K562 (cell line): ENCODE results near the gene SLC5A10. TPM values are rescaled to one million over a fixed set of nuclear protein-coding genes. Genes with fewer than 3 reads are reported as not detected.

ENCODE experiments used
- ATAC-seq: fragments of 200-7000 bp; cut with Tn5 transposase; 3 replicates; pipeline ENCODE4 v1.9.1; 2020; ENCODE audit warnings: moderate library complexity
- BruUV-seq: library from RNA; stranded (reverse); fragments of 400-500 nt; replicated peaks from 2 replicates; lab custom pipeline; 2021; lab: Mats Ljungman, UMichigan
- CTCF ChIA-PET: fragments of 300-600 bp; formaldehyde crosslinking; extraction: SDS; loops from one replicate; lab custom pipeline; 2021; ENCODE audit warnings: low intra/inter-chr PET ratio; lab: Yijun Ruan, JAX
- POLR2A ChIA-PET: fragments of 300-600, 350-650 bp; sonication (Branson Sonifier 250); formaldehyde crosslinking; extraction: SDS; loops from one replicate; lab custom pipeline; 2021; ENCODE audit warnings: antibody characterized with exemption, inconsistent platforms; lab: Yijun Ruan, JAX
- DNase-seq, 4 experiments: peaks; one replicate each; pipeline versions ENCODE4 v3.0.0 to v3.0.0-alpha.2; 2011 to 2018; ENCODE audit warnings: low spot score in 3 of 4, mixed read lengths in 3 of 4; ENCODE audit errors: extremely low read depth in 1 of 4
- FAIRE-seq: peaks from 2 replicates; lab custom pipeline; 2011; peaks lifted over from hg19 to GRCh38; lab: Jason Lieb, UNC
- H2AFZ ChIP-seq: 2 replicates; pipeline ENCODE4 v1.6.0; 2011; ENCODE audit warnings: low read depth, low read length, control low read depth, inconsistent platforms
- H3K27ac ChIP-seq: fragments of 200-600 bp; 3 replicates; pipeline ENCODE4 v1.8.0; 2011; ENCODE audit warnings: low read depth, mild to moderate bottlenecking, control low read depth, inconsistent platforms, low read length, moderate library complexity, mixed read lengths; ENCODE audit errors: extremely low read depth
- H3K27me3 ChIP-seq, 2 experiments: fragments of 300-600 bp in 1 of 2; 2 replicates in 1 of 2; 3 replicates in 1 of 2; pipeline versions ENCODE4 v1.6.0 to v1.8.0; 2011; ENCODE audit warnings: inconsistent platforms in 2 of 2, low read length in 2 of 2, mild to moderate bottlenecking in 1 of 2, mixed read lengths in 1 of 2, moderate library complexity in 1 of 2; ENCODE audit not compliant: control insufficient read depth in 2 of 2, insufficient read depth in 2 of 2
- H3K36me3 ChIP-seq: fragments of 300-600 bp; 3 replicates; pipeline ENCODE4 v1.8.0; 2011; ENCODE audit warnings: mild to moderate bottlenecking, low read length, inconsistent platforms; ENCODE audit not compliant: control insufficient read depth, insufficient read depth
- H3K4me1 ChIP-seq, 2 experiments: fragments of 200-600 bp in 1 of 2; replicated peaks in 1 of 2; 2 replicates in 1 of 2; 3 replicates in 1 of 2; pipeline versions ENCODE4 v1.5.1 to v1.8.0; 2011; ENCODE audit warnings: inconsistent platforms in 2 of 2, low read length in 2 of 2, mild to moderate bottlenecking in 1 of 2, mixed read lengths in 1 of 2, moderate library complexity in 1 of 2; ENCODE audit not compliant: control insufficient read depth in 2 of 2, insufficient read depth in 2 of 2
- H3K4me2 ChIP-seq: 2 replicates; pipeline ENCODE4 v1.6.1; 2011; ENCODE audit warnings: low read length, control low read depth, inconsistent platforms, mixed read lengths; ENCODE audit not compliant: insufficient read depth
- H3K4me3 ChIP-seq: fragments of 200-600 bp; sonication (generic), shearing (Covaris generic); 2 replicates; pipeline ENCODE4 v1.5.1; 2016; ENCODE audit warnings: control low read depth, inconsistent platforms
- H3K79me2 ChIP-seq: fragments of 200-600 bp; 3 replicates; pipeline ENCODE4 v1.8.0; 2011; ENCODE audit warnings: low read length, inconsistent platforms; ENCODE audit not compliant: control insufficient read depth, insufficient read depth
- H3K9ac ChIP-seq, 2 experiments: 2 replicates each; pipeline versions ENCODE4 v1.6.0 to v1.6.1; 2011; ENCODE audit warnings: low read depth in 2 of 2, low read length in 2 of 2, control low read depth in 1 of 2, inconsistent platforms in 1 of 2, mild to moderate bottlenecking in 1 of 2, mixed read lengths in 1 of 2; ENCODE audit not compliant: insufficient read depth in 1 of 2
- H3K9me1 ChIP-seq: one replicate; pipeline ENCODE4 v1.6.0; 2011; ENCODE audit warnings: inconsistent platforms, mild to moderate bottlenecking, low read length, moderate library complexity; ENCODE audit not compliant: control insufficient read depth, insufficient read depth
- H3K9me3 ChIP-seq: replicated peaks from 2 replicates; pipeline ENCODE4 v1.5.1; 2011; ENCODE audit warnings: low read depth, low read length, inconsistent platforms; ENCODE audit not compliant: control insufficient read depth, insufficient read depth
- H4K20me1 ChIP-seq: replicated peaks from 2 replicates; pipeline ENCODE4 v1.6.1; 2011; ENCODE audit warnings: low read length, inconsistent platforms, mixed read lengths; ENCODE audit not compliant: control insufficient read depth, insufficient read depth
- DPF2 ChIP-seq: fragments of 450-650 bp; IDR thresholded peaks from 2 replicates; pipeline ENCODE4 v1.6.1; 2016
- HNRNPUL1 ChIP-seq: fragments of 200-400 bp; formaldehyde crosslinking; IDR thresholded peaks from 2 replicates; pipeline ENCODE4 v1.6.1; 2017; ENCODE audit warnings: low read length
- JUN ChIP-seq, 2 experiments: sonication (generic) in 1 of 2; formaldehyde crosslinking in 1 of 2; IDR thresholded peaks; 2 replicates each; pipeline versions ENCODE4 v1.6.1 to v1.8.0; 2012 to 2022; ENCODE audit warnings: borderline replicate concordance in 2 of 2, mild to moderate bottlenecking in 2 of 2, improper control_type of control experiment in 1 of 2, low read depth in 1 of 2, low read length in 1 of 2, missing genetic modification reagents in 1 of 2
- MEF2A ChIP-seq: IDR thresholded peaks from 2 replicates; pipeline ENCODE4 v1.6.1; 2011; ENCODE audit warnings: low read depth, mild to moderate bottlenecking, low read length, moderate library complexity; ENCODE audit not compliant: control insufficient read depth
- MIER1 ChIP-seq: fragments of 450-650 bp; IDR thresholded peaks from 2 replicates; pipeline ENCODE4 v1.6.1; 2016; ENCODE audit warnings: antibody characterized with exemption, mild to moderate bottlenecking, low read depth
- MTA2 ChIP-seq: fragments of 450-650 bp; IDR thresholded peaks from 2 replicates; pipeline ENCODE4 v1.6.1; 2016; ENCODE audit warnings: low read depth
- RAD21 ChIP-seq, 2 experiments: fragments of 250-450 bp in 1 of 2; fragments of 450-650 bp in 1 of 2; sonication (Bioruptor Pico) in 1 of 2; formaldehyde crosslinking in 1 of 2; IDR thresholded peaks in 1 of 2; conservative IDR thresholded peaks in 1 of 2; 2 replicates each; pipeline versions ENCODE4 v1.4.0 to v1.8.0; 2020 to 2022; ENCODE audit warnings: mild to moderate bottlenecking in 2 of 2, moderate library complexity in 1 of 2
- THAP7 ChIP-seq: fragments of 250-450 bp; sonication (Bioruptor Pico); IDR thresholded peaks from 2 replicates; pipeline ENCODE4 v1.5.0; 2021
- ZFP36 ChIP-seq: fragments of 150-350 bp; IDR thresholded peaks from 2 replicates; pipeline ENCODE4 v1.6.1; 2018; ENCODE audit warnings: low read length, low read depth; ENCODE audit not compliant: partially characterized antibody
- ZNF717 ChIP-seq: fragments of 250-450 bp; sonication (Bioruptor Pico); IDR thresholded peaks from 2 replicates; pipeline ENCODE4 v1.5.0; 2021
- WGBS: fragments of 100-300 bp; shearing (Covaris generic); methylation state at CpG from one replicate; pipeline ENCODE4 v1.1.6; 2016; ENCODE audit warnings: low coverage, mixed read lengths; ENCODE audit not compliant: insufficient coverage; ENCODE audit errors: missing lambda C conversion rate; 5-methylcytosine and 5-hydroxymethylcytosine counted together
- in situ Hi-C: fragments of 300-500 bp; cut with MboI; formaldehyde crosslinking; loops from 4 replicates; pipeline ENCODE4 v1.15.0; 2018; ENCODE audit warnings: inconsistent platforms, mixed read lengths
- intact Hi-C: fragments of 100-400 bp; cut with micrococcal nuclease; formaldehyde crosslinking; loops from 2 replicates; pipeline ENCODE4 v1.14.2; 2022
- polyA plus RNA-seq, 8 experiments: library from polyadenylated mRNA; depleted of rRNA in 4 of 8; stranded (reverse) in 5 of 8; unstranded in 3 of 8; fragments of >200 nt; fragmentation: Nextera tagmentation in 2 of 8; fragmentation: Illumina TruSeq in 1 of 8; extraction: Ambion mirVana in 2 of 8; extraction: Trizol in 1 of 8; gene quantifications; 2 replicates each; pipeline versions ENCODE4 v1.2.1 to v1.2.3, GENCODE V29; 2011 to 2014; ENCODE audit warnings: inconsistent platforms in 1 of 8, missing spikeins in 1 of 8
- total RNA-seq, 7 experiments: library from RNA; depleted of rRNA in 6 of 7; stranded (reverse); fragments of >200 nt in 6 of 7; fragmentation: Illumina TruSeq in 2 of 7; extraction: Trizol in 2 of 7; gene quantifications; 2 replicates each; pipeline versions ENCODE4 v1.2.1 to v1.2.3, GENCODE V29; 2011 to 2021; ENCODE audit warnings: low replicate concordance in 1 of 7
- TF ChIP-seq, protein P1 (sequence below): IDR thresholded peaks from 2 replicates; pipeline ENCODE4 v1.6.1; 2012; ENCODE audit warnings: low read depth, low read length, improper control_type of control experiment, borderline replicate concordance
- TF ChIP-seq, protein P2 (sequence below): sonication (generic); formaldehyde crosslinking; IDR thresholded peaks from 2 replicates; pipeline ENCODE4 v1.8.0; 2022; ENCODE audit warnings: mild to moderate bottlenecking, missing genetic modification reagents, borderline replicate concordance

SLC5A10 gene
- total and polyA plus RNA-seq, 9 of the 15 experiments (the other 6 are each of a cell fraction or from before 2014, with no cell fraction given) = 0.03 to 0.09 (median 0.03) TPM; not detected in 5

DNA sequence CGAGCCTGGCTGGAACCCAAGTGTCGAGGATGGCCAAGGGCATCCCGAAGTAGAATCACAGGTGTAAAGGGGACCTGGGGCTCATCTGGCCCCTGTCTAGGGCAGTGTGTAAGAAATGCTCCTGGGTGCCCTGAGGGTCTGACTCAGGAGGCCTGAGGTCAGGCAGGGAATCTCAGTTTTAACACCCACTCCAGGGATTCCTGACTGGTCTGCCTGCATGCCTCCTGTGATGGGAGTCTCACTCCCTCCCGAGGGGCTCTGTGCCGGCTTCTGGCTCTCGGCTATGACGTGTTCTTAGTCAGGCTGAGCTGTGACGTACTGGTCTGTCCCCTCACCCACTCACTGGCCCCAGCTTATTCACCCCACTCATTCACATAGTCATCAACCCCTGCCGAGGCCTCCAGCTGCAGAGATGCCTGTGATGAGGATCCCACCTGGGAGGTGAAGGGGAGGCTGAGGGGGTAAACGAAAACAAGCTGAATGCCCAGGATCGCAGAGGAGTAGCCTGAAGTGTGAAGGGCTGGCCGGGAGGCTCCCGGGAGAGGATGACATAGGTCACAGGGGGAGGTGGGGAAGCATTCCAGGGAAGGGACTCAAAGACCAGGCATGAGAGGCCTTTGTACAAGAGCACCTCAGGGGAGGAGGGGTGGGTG, 28.8 kb downstream of the SLC5A10 start (continued):
- no peak for TF ChIP-seq RAD21 (CRISPR knock-in tag; conservative IDR thresholded peaks at IDR 0.05 in 1 of 2, IDR thresholded peaks at IDR 0.05 in 1 of 2)
- no peak for TF ChIP-seq MTA2
- no peak for TF ChIP-seq HNRNPUL1
- TF ChIP-seq, protein P1, sequence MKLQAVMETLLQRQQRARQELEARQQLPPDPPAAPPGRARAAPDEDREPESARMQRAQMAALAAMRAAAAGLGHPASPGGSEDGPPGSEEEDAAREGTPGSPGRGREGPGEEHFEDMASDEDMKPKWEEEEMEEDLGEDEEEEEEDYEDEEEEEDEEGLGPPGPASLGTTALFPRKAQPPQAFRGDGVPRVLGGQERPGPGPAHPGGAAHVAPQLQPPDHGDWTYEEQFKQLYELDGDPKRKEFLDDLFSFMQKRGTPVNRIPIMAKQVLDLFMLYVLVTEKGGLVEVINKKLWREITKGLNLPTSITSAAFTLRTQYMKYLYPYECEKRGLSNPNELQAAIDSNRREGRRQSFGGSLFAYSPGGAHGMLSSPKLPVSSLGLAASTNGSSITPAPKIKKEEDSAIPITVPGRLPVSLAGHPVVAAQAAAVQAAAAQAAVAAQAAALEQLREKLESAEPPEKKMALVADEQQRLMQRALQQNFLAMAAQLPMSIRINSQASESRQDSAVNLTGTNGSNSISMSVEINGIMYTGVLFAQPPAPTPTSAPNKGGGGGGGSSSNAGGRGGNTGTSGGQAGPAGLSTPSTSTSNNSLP = no peak

- POLR2A ChIA-PET = interaction anchor here (1.6 kb wide), 1 partner anchor 13 kb away, joined by 4 read pairs; no protein-coding TSS in a partner anchor
- CTCF ChIA-PET = no interaction called here
- DNase-seq (no peak), ATAC-seq (no peak), FAIRE-seq (no peak)
- Histone ChIP-seq H3K27ac (peak overlapping the region; percentile 69; the same call in 1 of the 3 replicates), H3K4me2 (no peak overlapping the region), H3K4me1 (peaks cover 10 to 36% of the 10 kb centered on the region in 2 experiments; a peak in 4 of 5 replicates), H4K20me1 (no peaks in the 10 kb centered on the region), H3K4me3 (no peak overlapping the region), H3K9ac (peak overlapping the region in 1 of 2 experiments; percentile 68; a peak in 2 of 4 replicates), H3K36me3 (peaks cover 39% of the 10 kb centered on the region; the same call in 1 of the 3 replicates), H3K79me2 (no peaks in the 10 kb centered on the region), H2AFZ (no peak overlapping the region), H3K27me3 (no peaks in the 10 kb centered on the region), H3K9me3 (no peaks in the 10 kb centered on the region), H3K9me1 (no peaks in the 10 kb centered on the region)
- BruUV-seq = no TSS peak
- TF ChIP-seq ZFP36 (no peak), ZNF717 (CRISPR knock-in tag) (no peak), DPF2 (no peak), THAP7 (CRISPR knock-in tag) (no peak), JUN (IDR thresholded peaks at IDR 0.05; ENCODE audit: borderline replicate concordance, low read depth, low read length) (no peak), JUN (CRISPR knock-in tag; IDR thresholded peaks at IDR 0.05; ENCODE audit: borderline replicate concordance) (no peak), MIER1 (no peak), MEF2A (no peak)
- TF ChIP-seq, protein P2, sequence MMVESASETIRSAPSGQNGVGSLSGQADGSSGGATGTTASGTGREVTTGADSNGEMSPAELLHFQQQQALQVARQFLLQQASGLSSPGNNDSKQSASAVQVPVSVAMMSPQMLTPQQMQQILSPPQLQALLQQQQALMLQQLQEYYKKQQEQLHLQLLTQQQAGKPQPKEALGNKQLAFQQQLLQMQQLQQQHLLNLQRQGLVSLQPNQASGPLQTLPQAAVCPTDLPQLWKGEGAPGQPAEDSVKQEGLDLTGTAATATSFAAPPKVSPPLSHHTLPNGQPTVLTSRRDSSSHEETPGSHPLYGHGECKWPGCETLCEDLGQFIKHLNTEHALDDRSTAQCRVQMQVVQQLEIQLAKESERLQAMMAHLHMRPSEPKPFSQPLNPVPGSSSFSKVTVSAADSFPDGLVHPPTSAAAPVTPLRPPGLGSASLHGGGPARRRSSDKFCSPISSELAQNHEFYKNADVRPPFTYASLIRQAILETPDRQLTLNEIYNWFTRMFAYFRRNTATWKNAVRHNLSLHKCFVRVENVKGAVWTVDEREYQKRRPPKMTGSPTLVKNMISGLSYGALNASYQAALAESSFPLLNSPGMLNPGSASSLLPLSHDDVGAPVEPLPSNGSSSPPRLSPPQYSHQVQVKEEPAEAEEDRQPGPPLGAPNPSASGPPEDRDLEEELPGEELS (CRISPR knock-in tag) = no peak
- in situ Hi-C loops (no loop called here), intact Hi-C loops (no loop called here)
- WGBS = 93% methylated on average over 2 of the region's 6 CpGs
Measured at GRCh38 chr17:18981335-18981641, 29.3 kb downstream of the SLC5A10 start.
